H1 (cell line): ENCODE results near the gene PAX8. TPM values are rescaled to one million over a fixed set of nuclear protein-coding genes. Genes with fewer than 3 reads are reported as not detected.

ENCODE experiments used
- CTCF ChIA-PET: fragments of 300-600 bp; sonication (Branson Sonifier 250); formaldehyde crosslinking; loops from one replicate; lab custom pipeline; 2021; ENCODE audit not compliant: partially characterized antibody; lab: Charles Lee
- POLR2A ChIA-PET: fragments of 300-600 bp; sonication (Branson Sonifier 250); formaldehyde crosslinking; loops from one replicate; lab custom pipeline; 2021; ENCODE audit warnings: inconsistent platforms; ENCODE audit not compliant: partially characterized antibody; lab: Charles Lee
- DNase-seq, 2 experiments: peaks; one replicate each; pipeline versions ENCODE4 v3.0.0 to v3.0.0-alpha.2; 2010 to 2022; ENCODE audit warnings: low spot score in 2 of 2, low read depth in 1 of 2, mixed read lengths in 1 of 2
- FAIRE-seq: peaks from 2 replicates; lab custom pipeline; 2011; peaks lifted over from hg19 to GRCh38; lab: Jason Lieb, UNC
- H2AFZ ChIP-seq: 2 replicates; pipeline ENCODE4 v1.8.1; 2012; ENCODE audit warnings: low read length, inconsistent platforms
- H2AK5ac ChIP-seq: 2 replicates; pipeline ENCODE4 v1.6.1; 2013; ENCODE audit warnings: low read depth, low read length
- H2BK120ac ChIP-seq: replicated peaks from 2 replicates; pipeline ENCODE3; 2013; ENCODE audit warnings: low read depth, low read length, inconsistent platforms
- H2BK12ac ChIP-seq: 2 replicates; pipeline ENCODE4 v1.6.1; 2013; ENCODE audit warnings: low read depth, low read length
- H2BK15ac ChIP-seq: 2 replicates; pipeline ENCODE4 v1.6.1; 2013; ENCODE audit warnings: low read length
- H2BK20ac ChIP-seq: 2 replicates; pipeline ENCODE4 v1.6.1; 2013; ENCODE audit warnings: low read length
- H2BK5ac ChIP-seq: 2 replicates; pipeline ENCODE4 v1.6.1; 2013; ENCODE audit warnings: low read depth, low read length
- H3K14ac ChIP-seq: 2 replicates; pipeline ENCODE4 v1.6.1; 2013; ENCODE audit warnings: inconsistent platforms; ENCODE audit not compliant: insufficient read length
- H3K18ac ChIP-seq: 2 replicates; pipeline ENCODE4 v1.6.1; 2013; ENCODE audit warnings: low read length; ENCODE audit errors: extremely low read depth
- H3K23ac ChIP-seq: 2 replicates; pipeline ENCODE4 v1.6.1; 2013; ENCODE audit warnings: inconsistent platforms; ENCODE audit not compliant: insufficient read length
- H3K23me2 ChIP-seq: 2 replicates; pipeline ENCODE4 v1.6.1; 2013; ENCODE audit warnings: low read depth, low read length
- H3K27ac ChIP-seq: 2 replicates; pipeline ENCODE4 v1.6.1; 2011; ENCODE audit warnings: low read depth, low read length, inconsistent platforms
- H3K27me3 ChIP-seq, 4 experiments: replicated peaks in 1 of 4; 1 replicate in 1 of 4; 2 replicates in 3 of 4; pipeline versions ENCODE4 v1.6.1 to v1.8.1; 2011 to 2013; ENCODE audit warnings: low read length in 3 of 4, mild to moderate bottlenecking in 3 of 4, inconsistent platforms in 2 of 4, mixed read lengths in 2 of 4, moderate library complexity in 1 of 4; ENCODE audit not compliant: control insufficient read depth in 3 of 4, insufficient read depth in 3 of 4; ENCODE audit errors: extremely low read depth in 1 of 4
- H3K36me3 ChIP-seq, 4 experiments: 2 replicates each; pipeline versions ENCODE4 v1.6.1 to v1.8.1; 2011 to 2013; ENCODE audit warnings: mild to moderate bottlenecking in 4 of 4, low read length in 3 of 4, moderate library complexity in 2 of 4, control low read depth in 1 of 4, inconsistent platforms in 1 of 4; ENCODE audit not compliant: insufficient read depth in 4 of 4, control insufficient read depth in 2 of 4
- H3K4ac ChIP-seq: replicated peaks from 2 replicates; pipeline ENCODE3; 2013; ENCODE audit warnings: low read length, low read depth, mixed read lengths, inconsistent platforms; ENCODE audit not compliant: insufficient read length
- H3K4me1 ChIP-seq, 4 experiments: replicated peaks in 1 of 4; 1 replicate in 1 of 4; 2 replicates in 3 of 4; pipeline versions ENCODE4 v1.6.1 to v1.8.1; 2011 to 2013; ENCODE audit warnings: low read length in 3 of 4, inconsistent platforms in 2 of 4, mixed read lengths in 1 of 4; ENCODE audit not compliant: insufficient read depth in 4 of 4, control insufficient read depth in 3 of 4
- H3K4me2 ChIP-seq, 2 experiments: 2 replicates each; pipeline versions ENCODE4 v1.6.1 to v1.8.1; 2011 to 2013; ENCODE audit warnings: low read depth in 2 of 2, low read length in 2 of 2, control low read depth in 1 of 2, inconsistent platforms in 1 of 2, mild to moderate bottlenecking in 1 of 2; ENCODE audit not compliant: insufficient read depth in 1 of 2
- H3K4me3 ChIP-seq, 4 experiments: fragments of 200-600, 300-600 bp in 1 of 4; sonication (generic), shearing (Covaris generic), sonication (Bioruptor Twin) in 1 of 4; 2 replicates each; pipeline versions ENCODE4 v1.5.1 to v1.8.1; 2011 to 2016; ENCODE audit warnings: low read length in 4 of 4, low read depth in 3 of 4, control low read depth in 2 of 4, inconsistent platforms in 2 of 4, mild to moderate bottlenecking in 2 of 4, mixed read lengths in 1 of 4, moderate library complexity in 1 of 4; ENCODE audit not compliant: insufficient read depth in 2 of 4; ENCODE audit errors: extremely low read depth in 1 of 4
- H3K56ac ChIP-seq: replicated peaks from 2 replicates; pipeline ENCODE3; 2013; ENCODE audit warnings: low read depth, mild to moderate bottlenecking, mixed read lengths, low read length, inconsistent platforms; ENCODE audit not compliant: insufficient read length
- H3K79me1 ChIP-seq: 2 replicates; pipeline ENCODE4 v1.6.1; 2013; ENCODE audit warnings: low read depth, low read length, control low read depth
- H3K79me2 ChIP-seq, 2 experiments: 2 replicates each; pipeline versions ENCODE4 v1.6.1 to v1.8.1; 2012 to 2013; ENCODE audit warnings: low read length in 2 of 2, mild to moderate bottlenecking in 2 of 2, inconsistent platforms in 1 of 2; ENCODE audit not compliant: insufficient read depth in 2 of 2, control insufficient read depth in 1 of 2
- H3K9ac ChIP-seq, 4 experiments: replicated peaks in 1 of 4; 1 replicate in 1 of 4; 2 replicates in 3 of 4; pipeline versions ENCODE4 v1.6.1 to v1.8.1; 2011 to 2013; ENCODE audit warnings: low read depth in 3 of 4, low read length in 3 of 4, control low read depth in 2 of 4, mild to moderate bottlenecking in 2 of 4, moderate library complexity in 2 of 4, inconsistent platforms in 1 of 4; ENCODE audit errors: extremely low read depth in 1 of 4
- H3K9me3 ChIP-seq, 2 experiments: 2 replicates each; pipeline versions ENCODE4 v1.6.1 to v1.8.1; 2012 to 2013; ENCODE audit warnings: mild to moderate bottlenecking in 2 of 2, moderate library complexity in 2 of 2, control low read depth in 1 of 2, inconsistent platforms in 1 of 2, low read depth in 1 of 2, low read length in 1 of 2, mixed read lengths in 1 of 2; ENCODE audit not compliant: insufficient read depth in 2 of 2
- H4K20me1 ChIP-seq, 2 experiments: replicated peaks in 1 of 2; 2 replicates each; pipeline versions ENCODE3 to v1.8.1; 2011 to 2013; ENCODE audit warnings: inconsistent platforms in 2 of 2, low read length in 2 of 2, mild to moderate bottlenecking in 1 of 2; ENCODE audit not compliant: insufficient read depth in 2 of 2, control insufficient read depth in 1 of 2
- H4K5ac ChIP-seq: 2 replicates; pipeline ENCODE4 v1.6.1; 2013; ENCODE audit warnings: low read length, low read depth, mixed read lengths, inconsistent platforms; ENCODE audit not compliant: insufficient read length
- H4K8ac ChIP-seq: 2 replicates; pipeline ENCODE4 v1.8.0; 2013; ENCODE audit warnings: mild to moderate bottlenecking, moderate library complexity, low read length, inconsistent platforms; ENCODE audit not compliant: insufficient read depth; ENCODE audit errors: extremely low read depth
- H4K91ac ChIP-seq: replicated peaks from 2 replicates; pipeline ENCODE3; 2013; ENCODE audit warnings: low read length, mixed read lengths, inconsistent platforms; ENCODE audit not compliant: insufficient read length
- NRF1 ChIP-seq: IDR thresholded peaks from 2 replicates; pipeline ENCODE4 v1.6.1; 2011; ENCODE audit warnings: mild to moderate bottlenecking, low read depth, low read length, improper control_type of control experiment
- SUZ12 ChIP-seq: fragments of 200-600 bp; sonication (generic); IDR thresholded peaks from 2 replicates; pipeline ENCODE4 v1.6.1; 2012; ENCODE audit warnings: mild to moderate bottlenecking, inconsistent platforms, low read length, moderate library complexity, mixed read lengths
- TAF1 ChIP-seq: IDR thresholded peaks from 2 replicates; pipeline ENCODE4 v1.6.1; 2011; ENCODE audit warnings: mild to moderate bottlenecking, low read depth, low read length
- WGBS, 2 experiments: shearing (Covaris generic) in 1 of 2; methylation state at CpG; one replicate each; pipeline versions ENCODE4 v1.1.6 to v1.1.7; 2013 to 2015; ENCODE audit warnings: low lambda C conversion rate in 2 of 2, mixed read lengths in 2 of 2, inconsistent platforms in 1 of 2, low coverage in 1 of 2, missing lambda C conversion rate in 1 of 2; ENCODE audit not compliant: insufficient replicate concordance in 2 of 2, insufficient coverage in 1 of 2, insufficient read length in 1 of 2; ENCODE audit errors: extremely low coverage in 1 of 2, missing lambda C conversion rate in 1 of 2; 5-methylcytosine and 5-hydroxymethylcytosine counted together
- polyA plus RNA-seq, 7 experiments: library from polyadenylated mRNA; depleted of rRNA in 3 of 7; stranded (reverse) in 5 of 7; unstranded in 2 of 7; fragments of >200 nt in 5 of 7; fragments of 200-250 nt in 2 of 7; gene quantifications; 1 replicate in 5 of 7; 2 replicates in 1 of 7; 4 replicates in 1 of 7; pipeline versions ENCODE4 v1.2.1 to v1.2.3, GENCODE V29; 2011 to 2013; ENCODE audit warnings: missing spikeins in 2 of 7, mixed read lengths in 2 of 7
- total RNA-seq: library from RNA; stranded (reverse); fragmentation: NEBNext Ultra II Directional; extraction: Animal tissue kit (Norgen Biotek cat#: 25700); gene quantifications from 2 replicates; pipeline ENCODE4 v1.2.1, GENCODE V29; 2021

Gene PAX8
- total and polyA plus RNA-seq, 2 of the 8 experiments (the other 6 are each of a cell fraction or from before 2014, with no cell fraction given): 0.02 TPM; not detected in 1

GRCh38 chr2:113206251-113206650 is 72.5 kb downstream of the PAX8 start:
- Histone ChIP-seq H4K8ac (no peak overlapping the region), H3K23me2 (no peaks in the 10 kb centered on the region), H3K4me1 (no peaks in the 10 kb centered on the region; a peak in 1 of 7 replicates), H3K79me2 (no peaks in the 10 kb centered on the region), H3K79me1 (no peaks in the 10 kb centered on the region), H3K36me3 (no peaks in the 10 kb centered on the region), H2BK12ac (no peak overlapping the region), H2BK5ac (no peak overlapping the region), H4K5ac (no peak overlapping the region), H3K18ac (no peak overlapping the region), H3K9ac (no peak overlapping the region), H3K4me2 (no peak overlapping the region), H2AK5ac (no peak overlapping the region), H3K23ac (no peak overlapping the region), H3K56ac (no peak overlapping the region), H2BK15ac (no peak overlapping the region), H3K14ac (no peak overlapping the region), H3K27me3 (no peaks in the 10 kb centered on the region)
- ChIA-PET POLR2A (no interaction called here), CTCF (interaction anchor here (0.6 to 11.5 kb wide), 18 partner anchors 14 to 183 kb away, joined by 3 to 253 read pairs (median 7); no protein-coding TSS in a partner anchor)
- FAIRE-seq: no peak
- WGBS, 2 experiments: 83% methylated on average over 6 of the region's 6 CpGs; no CpG with 5 or more reads in 1 of the 2 experiments
- TF ChIP-seq TAF1 (no peak), NRF1 (no peak), SUZ12 (no peak)
- TF ChIP-seq, all 59 proteins: peak for 0
- no peaks in the 10 kb centered on the region for H3K9me3 ChIP-seq
- no peak overlapping the region for H3K4ac ChIP-seq
- no peak overlapping the region for H2BK20ac ChIP-seq
- H3K4me3 ChIP-seq: no peak overlapping the region
- no peaks in the 10 kb centered on the region for H4K20me1 ChIP-seq
- H4K91ac ChIP-seq: no peak overlapping the region
- H3K27ac ChIP-seq: no peak overlapping the region
- no peak for DNase-seq
- no peak overlapping the region for H2BK120ac ChIP-seq
- H2AFZ ChIP-seq: no peak overlapping the region
